HFFc6 (cell line): ENCODE results near the gene GDPD5. TPM values are rescaled to one million over a fixed set of nuclear protein-coding genes. Genes with fewer than 3 reads are reported as not detected.
A peak's percentile ranks its signal among the peaks of the same experiment; 100 is the strongest.

ENCODE experiments used
- DNase-seq: peaks from one replicate; pipeline ENCODE4 v3.0.0-alpha.2; 2018
- H3K27ac Mint-ChIP-seq: 2 replicates; pipeline ENCODE4 v1.8.0; 2020; ENCODE audit warnings: mild to moderate bottlenecking, mixed read lengths
- H3K27me3 Mint-ChIP-seq: 2 replicates; pipeline ENCODE4 v1.8.0; 2021; ENCODE audit warnings: mild to moderate bottlenecking, moderate library complexity, mixed read lengths; ENCODE audit not compliant: insufficient read depth
- H3K36me3 Mint-ChIP-seq: 2 replicates; pipeline ENCODE4 v1.8.0; 2021; ENCODE audit warnings: low read depth, mixed read lengths
- H3K4me1 Mint-ChIP-seq: 2 replicates; pipeline ENCODE4 v1.8.0; 2020; ENCODE audit warnings: low read depth, mixed read lengths
- H3K4me3 Mint-ChIP-seq: 2 replicates; pipeline ENCODE4 v1.8.0; 2020; ENCODE audit warnings: mild to moderate bottlenecking, moderate library complexity, mixed read lengths
- H3K9me3 Mint-ChIP-seq: 2 replicates; pipeline ENCODE4 v1.8.0; 2020; ENCODE audit warnings: mild to moderate bottlenecking, mixed read lengths
- total RNA-seq, 6 experiments: library from RNA; stranded (reverse); fragmentation: NEBNext Ultra II Directional; extraction: Animal tissue kit (Norgen Biotek cat#: 25700); gene quantifications; 2 replicates in 1 of 6; 3 replicates in 5 of 6; pipeline ENCODE4 v1.2.3, GENCODE V29; 2021
- TF ChIP-seq, protein P1 (sequence below): fragments of 200-600 bp; sonication (generic); IDR thresholded peaks from 2 replicates; pipeline ENCODE4 v1.5.0; 2021; ENCODE audit warnings: antibody characterized with exemption, mild to moderate bottlenecking

GDPD5 gene
- total RNA-seq, 6 experiments from 2014 or later: 2.5 to 5.7 (median 4.2) TPM

DNA sequence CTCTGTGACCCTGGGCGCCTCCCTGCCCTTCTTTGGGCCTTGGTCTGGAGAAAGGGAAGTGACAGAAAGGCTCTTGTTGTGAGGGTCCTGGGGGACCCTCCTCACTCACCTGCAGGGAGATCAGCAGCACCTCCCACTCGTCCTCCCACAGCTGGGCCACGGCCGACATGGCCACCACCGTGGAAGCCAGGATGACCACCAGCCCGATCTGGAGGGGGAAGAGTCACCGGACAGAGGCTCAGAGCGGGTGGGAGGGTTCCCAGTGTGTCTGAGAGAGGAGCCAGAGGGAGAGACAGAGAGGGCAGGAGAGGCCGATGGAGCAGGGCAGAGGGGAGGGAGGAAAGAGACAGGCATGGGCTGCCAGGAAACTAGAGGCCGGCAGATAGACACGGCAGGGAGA lies 76.0 kb downstream of the GDPD5 start:
- H3K4me3 Mint-ChIP-seq: no peak overlapping the region
- peaks cover 12% of the 10 kb centered on the region for H3K4me1 Mint-ChIP-seq
- H3K27ac Mint-ChIP-seq: no peak overlapping the region
- peaks cover 18% of the 10 kb centered on the region for H3K27me3 Mint-ChIP-seq
- no peaks in the 10 kb centered on the region; the same call in 1 of the 2 replicates for H3K36me3 Mint-ChIP-seq
- no peaks in the 10 kb centered on the region for H3K9me3 Mint-ChIP-seq
- no peak for DNase-seq
- TF ChIP-seq, protein P1, sequence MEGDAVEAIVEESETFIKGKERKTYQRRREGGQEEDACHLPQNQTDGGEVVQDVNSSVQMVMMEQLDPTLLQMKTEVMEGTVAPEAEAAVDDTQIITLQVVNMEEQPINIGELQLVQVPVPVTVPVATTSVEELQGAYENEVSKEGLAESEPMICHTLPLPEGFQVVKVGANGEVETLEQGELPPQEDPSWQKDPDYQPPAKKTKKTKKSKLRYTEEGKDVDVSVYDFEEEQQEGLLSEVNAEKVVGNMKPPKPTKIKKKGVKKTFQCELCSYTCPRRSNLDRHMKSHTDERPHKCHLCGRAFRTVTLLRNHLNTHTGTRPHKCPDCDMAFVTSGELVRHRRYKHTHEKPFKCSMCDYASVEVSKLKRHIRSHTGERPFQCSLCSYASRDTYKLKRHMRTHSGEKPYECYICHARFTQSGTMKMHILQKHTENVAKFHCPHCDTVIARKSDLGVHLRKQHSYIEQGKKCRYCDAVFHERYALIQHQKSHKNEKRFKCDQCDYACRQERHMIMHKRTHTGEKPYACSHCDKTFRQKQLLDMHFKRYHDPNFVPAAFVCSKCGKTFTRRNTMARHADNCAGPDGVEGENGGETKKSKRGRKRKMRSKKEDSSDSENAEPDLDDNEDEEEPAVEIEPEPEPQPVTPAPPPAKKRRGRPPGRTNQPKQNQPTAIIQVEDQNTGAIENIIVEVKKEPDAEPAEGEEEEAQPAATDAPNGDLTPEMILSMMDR: no peak

DNA sequence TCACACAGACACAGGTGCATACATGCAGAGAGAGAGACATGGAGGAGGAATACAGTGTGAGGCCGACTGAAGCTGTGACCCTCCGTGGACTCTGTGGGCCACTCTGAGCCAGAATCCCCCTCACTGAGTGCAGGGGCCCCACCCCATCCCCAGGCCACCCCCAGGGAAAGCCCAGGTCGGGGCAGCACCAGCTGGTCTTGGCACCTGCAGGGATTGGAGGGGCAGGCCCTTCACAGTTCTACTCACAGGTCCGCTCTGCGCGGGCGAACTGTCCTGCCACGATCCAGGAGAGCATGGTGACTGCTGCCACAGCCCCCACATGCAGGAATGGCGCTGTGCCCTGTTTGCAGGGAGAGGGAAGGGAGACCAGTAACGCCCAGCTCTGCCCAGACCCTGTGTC lies 76.5 kb downstream of the GDPD5 start:
- no peak for DNase-seq
- no peaks in the 10 kb centered on the region for H3K9me3 Mint-ChIP-seq
- no peak overlapping the region for H3K4me3 Mint-ChIP-seq
- H3K27me3 Mint-ChIP-seq: peaks cover 16% of the 10 kb centered on the region
- peaks cover 7% of the 10 kb centered on the region for H3K4me1 Mint-ChIP-seq
- TF ChIP-seq, protein P1: no peak
- no peaks in the 10 kb centered on the region; the same call in 1 of the 2 replicates for H3K36me3 Mint-ChIP-seq
- H3K27ac Mint-ChIP-seq: no peak overlapping the region

DNA sequence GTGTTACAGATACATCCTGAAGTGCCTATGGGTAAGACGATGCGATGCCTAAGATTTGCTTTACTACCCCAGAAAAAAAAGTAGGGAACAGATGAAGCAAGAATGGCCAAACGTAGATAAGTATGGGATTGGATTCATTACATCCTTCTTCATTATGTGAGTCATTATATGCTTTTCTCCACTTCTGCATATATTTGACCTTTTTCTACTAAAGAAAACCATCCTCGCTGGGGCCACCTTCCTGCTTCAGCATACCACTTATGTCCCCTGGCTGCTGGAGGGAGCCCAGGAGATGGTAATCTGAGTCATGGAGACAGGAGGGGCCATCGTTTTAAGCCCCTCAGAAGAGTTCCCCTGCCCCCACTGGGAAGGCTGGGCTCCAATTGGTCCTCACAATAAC lies 78.3 kb downstream of the GDPD5 start:
- H3K36me3 Mint-ChIP-seq: no peaks in the 10 kb centered on the region; the same call in 1 of the 2 replicates
- H3K27ac Mint-ChIP-seq: no peak overlapping the region
- H3K4me1 Mint-ChIP-seq: no peaks in the 10 kb centered on the region
- H3K27me3 Mint-ChIP-seq: peaks cover 22% of the 10 kb centered on the region
- TF ChIP-seq, protein P1: no peak
- no peak overlapping the region for H3K4me3 Mint-ChIP-seq
- DNase-seq: no peak
- H3K9me3 Mint-ChIP-seq: no peaks in the 10 kb centered on the region

DNA sequence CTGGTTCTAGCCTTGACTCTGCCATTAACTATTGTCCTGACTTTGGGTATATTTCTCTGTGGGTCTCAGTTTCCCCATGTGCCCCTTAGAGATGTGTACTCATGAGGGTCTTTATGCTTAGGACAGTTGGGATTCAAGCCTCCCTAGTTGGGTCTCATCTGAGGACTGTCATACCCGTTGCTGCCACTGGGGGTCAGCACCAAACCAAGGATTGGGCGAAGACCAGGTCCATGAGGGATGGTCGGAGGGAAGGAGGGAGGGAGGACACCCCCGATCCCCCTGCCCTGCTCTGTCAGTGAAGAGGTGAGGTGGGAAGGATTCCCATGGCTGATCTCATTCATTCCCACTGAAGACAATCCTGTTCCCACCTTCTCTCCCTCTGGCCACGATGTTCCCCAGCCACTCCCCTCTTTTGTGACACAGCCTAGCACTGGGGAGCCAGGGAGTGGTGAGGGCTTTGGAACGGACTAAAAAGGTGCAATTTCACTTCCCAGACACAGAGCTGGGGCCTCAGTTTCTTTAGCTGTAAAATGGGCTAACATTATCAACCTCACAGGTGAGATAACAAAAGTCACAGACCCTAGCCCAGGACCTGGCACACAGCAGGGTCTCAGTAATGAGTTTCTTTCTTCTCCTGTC lies 80.3 kb downstream of the GDPD5 start:
- DNase-seq: peak; percentile 38
- no peak overlapping the region for H3K4me3 Mint-ChIP-seq

DNA sequence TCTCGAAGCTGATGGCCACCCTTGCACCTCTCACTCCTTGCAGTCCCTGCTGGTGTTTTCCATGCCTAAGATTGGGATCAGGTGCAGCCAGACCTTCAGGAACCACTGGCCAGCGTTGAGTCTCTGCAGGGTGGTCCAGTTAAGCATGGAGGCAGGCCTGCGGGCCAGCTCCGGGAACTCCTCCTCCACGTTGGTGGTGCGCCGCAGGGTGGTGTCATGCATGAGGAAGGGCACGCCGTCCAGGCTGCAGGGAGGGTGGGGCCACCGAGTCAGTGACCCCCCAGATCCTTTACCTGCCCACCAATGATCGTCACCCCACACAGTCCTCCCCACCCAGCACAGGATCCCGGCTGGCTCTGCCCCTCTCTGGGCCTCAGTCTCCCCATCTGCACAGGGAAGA lies 82.7 kb downstream of the GDPD5 start:
- no peak for DNase-seq
- H3K36me3 Mint-ChIP-seq: no peaks in the 10 kb centered on the region
- TF ChIP-seq, protein P1: no peak
- H3K27ac Mint-ChIP-seq: no peak overlapping the region
- peaks cover 9% of the 10 kb centered on the region for H3K4me1 Mint-ChIP-seq
- no peaks in the 10 kb centered on the region for H3K9me3 Mint-ChIP-seq
- H3K27me3 Mint-ChIP-seq: peaks cover 24% of the 10 kb centered on the region
- H3K4me3 Mint-ChIP-seq: no peak overlapping the region

More for the DNA sequence above, 80.3 kb downstream of the GDPD5 start:
- Mint-ChIP-seq H3K27ac (no peak overlapping the region), H3K36me3 (no peaks in the 10 kb centered on the region), H3K4me1 (no peaks in the 10 kb centered on the region), H3K27me3 (peaks cover 30% of the 10 kb centered on the region), H3K9me3 (no peaks in the 10 kb centered on the region)
- TF ChIP-seq, protein P1: peak; percentile 99
